Measurements from ENCODE around the gene OLFML2A.

Gene OLFML2A

GRCh38 chr9:124809211-124809610 lies 32.3 kb downstream of the OLFML2A start:
- H3K27me3 ChIP-seq (replicated peaks in 2 of 5; ENCODE audit: control insufficient read depth in 4 of 5, insufficient read depth in 5 of 5, low read length in 4 of 5), result no peaks in the 10 kb centered on the region
- CTCF ChIA-PET, result interaction anchor here (1.3 to 1.7 kb wide), 3 partner anchors 10 to 43 kb away, joined by 3 to 5 read pairs (median 3); no protein-coding TSS in a partner anchor
- DNase-seq, result no peak
- peaks cover 0 to 3% (median 0%) of the 10 kb centered on the region in 4 experiments for H3K4me1 ChIP-seq (ENCODE audit: control extremely low read depth in 1 of 4, control insufficient read depth in 4 of 4, insufficient read depth in 4 of 4, low read length in 3 of 4)
- H3K4me3 ChIP-seq (ENCODE audit: control insufficient read depth in 1 of 7, extremely low read depth in 1 of 7, insufficient read depth in 4 of 7, low read depth in 2 of 7, low read length in 6 of 7), result no peak overlapping the region
- 96% methylated on average over 6 of the region's 6 CpGs for WGBS (ENCODE audit: insufficient coverage)
- no peak overlapping the region for H3K27ac ChIP-seq (ENCODE audit: insufficient read depth in 1 of 2, low read depth in 1 of 2, low read length in 2 of 2, poor library complexity in 1 of 2, severe bottlenecking in 2 of 2)
- POLR2A ChIA-PET, result no interaction called here
- no peaks in the 10 kb centered on the region for H3K9me3 ChIP-seq (ENCODE audit: control extremely low read depth in 1 of 5, control insufficient read depth in 4 of 5, insufficient read depth in 2 of 5, low read depth in 1 of 5, low read length in 4 of 5)
- H3K36me3 ChIP-seq (ENCODE audit: control insufficient read depth in 4 of 4, insufficient read depth in 4 of 4, low read length in 3 of 4), result no peaks in the 10 kb centered on the region

- ChIA-PET CTCF (interaction anchor here (1.2 kb wide), 1 partner anchor 34 kb away, joined by 3 read pairs; no protein-coding TSS in a partner anchor), POLR2A (no interaction called here)
- DNase-seq, result no peak
- Histone ChIP-seq H3K27me3 (replicated peaks in 2 of 5; ENCODE audit: control insufficient read depth in 4 of 5, insufficient read depth in 5 of 5, low read length in 4 of 5) (no peaks in the 10 kb centered on the region), H3K27ac (ENCODE audit: insufficient read depth in 1 of 2, low read depth in 1 of 2, low read length in 2 of 2, poor library complexity in 1 of 2, severe bottlenecking in 2 of 2) (no peak overlapping the region), H3K9me3 (ENCODE audit: control extremely low read depth in 1 of 5, control insufficient read depth in 4 of 5, insufficient read depth in 2 of 5, low read depth in 1 of 5, low read length in 4 of 5) (no peaks in the 10 kb centered on the region), H3K4me1 (ENCODE audit: control extremely low read depth in 1 of 4, control insufficient read depth in 4 of 4, insufficient read depth in 4 of 4, low read length in 3 of 4) (peaks cover 0 to 3% (median 0%) of the 10 kb centered on the region in 4 experiments), H3K4me3 (ENCODE audit: control insufficient read depth in 1 of 7, extremely low read depth in 1 of 7, insufficient read depth in 4 of 7, low read depth in 2 of 7, low read length in 6 of 7) (no peak overlapping the region), H3K36me3 (ENCODE audit: control insufficient read depth in 4 of 4, insufficient read depth in 4 of 4, low read length in 3 of 4) (no peaks in the 10 kb centered on the region)
- WGBS (ENCODE audit: insufficient coverage), result 98% methylated on average over 51 of the region's 60 CpGs
These were observed 33.0 kb downstream of the OLFML2A start for GRCh38 chr9:124809741-124810500.

- Histone ChIP-seq H3K27ac (ENCODE audit: insufficient read depth in 1 of 2, low read depth in 1 of 2, low read length in 2 of 2, poor library complexity in 1 of 2, severe bottlenecking in 2 of 2) (no peak overlapping the region), H3K4me1 (ENCODE audit: control extremely low read depth in 1 of 4, control insufficient read depth in 4 of 4, insufficient read depth in 4 of 4, low read length in 3 of 4) (peaks cover 0 to 3% (median 0%) of the 10 kb centered on the region in 4 experiments), H3K27me3 (replicated peaks in 2 of 5; ENCODE audit: control insufficient read depth in 4 of 5, insufficient read depth in 5 of 5, low read length in 4 of 5) (no peaks in the 10 kb centered on the region), H3K36me3 (ENCODE audit: control insufficient read depth in 4 of 4, insufficient read depth in 4 of 4, low read length in 3 of 4) (no peaks in the 10 kb centered on the region), H3K9me3 (ENCODE audit: control extremely low read depth in 1 of 5, control insufficient read depth in 4 of 5, insufficient read depth in 2 of 5, low read depth in 1 of 5, low read length in 4 of 5) (no peaks in the 10 kb centered on the region), H3K4me3 (ENCODE audit: control insufficient read depth in 1 of 7, extremely low read depth in 1 of 7, insufficient read depth in 4 of 7, low read depth in 2 of 7, low read length in 6 of 7) (no peak overlapping the region)
- CTCF ChIA-PET, result interaction anchor here (0.6 to 1.9 kb wide), 4 partner anchors 8 to 35 kb away, joined by 3 to 4 read pairs (median 3); no protein-coding TSS in a partner anchor
- no peak for DNase-seq
- POLR2A ChIA-PET, result no interaction called here
- 93% methylated on average over 5 of the region's 12 CpGs for WGBS (ENCODE audit: insufficient coverage)
These were observed 33.9 kb downstream of the OLFML2A start for GRCh38 chr9:124810663-124811355.

GRCh38 chr9:124812441-124812876 lies 35.5 kb downstream of the OLFML2A start:
- CTCF ChIA-PET, result interaction anchor here (1.1 to 1.9 kb wide), 4 partner anchors 15 to 48 kb away, joined by 3 to 5 read pairs (median 4); partner anchors contain the start of gene WDR38
- H3K27me3 ChIP-seq (replicated peaks in 2 of 5; ENCODE audit: control insufficient read depth in 4 of 5, insufficient read depth in 5 of 5, low read length in 4 of 5), result no peaks in the 10 kb centered on the region
- H3K4me3 ChIP-seq (ENCODE audit: control insufficient read depth in 1 of 7, extremely low read depth in 1 of 7, insufficient read depth in 4 of 7, low read depth in 2 of 7, low read length in 6 of 7), result no peak overlapping the region
- POLR2A ChIA-PET, result no interaction called here
- 83% methylated on average over 1 of the region's 6 CpGs for WGBS (ENCODE audit: insufficient coverage)
- H3K36me3 ChIP-seq (ENCODE audit: control insufficient read depth in 4 of 4, insufficient read depth in 4 of 4, low read length in 3 of 4), result no peaks in the 10 kb centered on the region
- peak; percentile 19 to 73 (median 68) for DNase-seq
- H3K4me1 ChIP-seq (ENCODE audit: control extremely low read depth in 1 of 4, control insufficient read depth in 4 of 4, insufficient read depth in 4 of 4, low read length in 3 of 4), result peaks cover 0 to 3% (median 0%) of the 10 kb centered on the region in 4 experiments
- H3K27ac ChIP-seq (ENCODE audit: insufficient read depth in 1 of 2, low read depth in 1 of 2, low read length in 2 of 2, poor library complexity in 1 of 2, severe bottlenecking in 2 of 2), result no peak overlapping the region
- H3K9me3 ChIP-seq (ENCODE audit: control extremely low read depth in 1 of 5, control insufficient read depth in 4 of 5, insufficient read depth in 2 of 5, low read depth in 1 of 5, low read length in 4 of 5), result no peaks in the 10 kb centered on the region

GRCh38 chr9:124813041-124813440 lies 36.1 kb downstream of the OLFML2A start:
- Histone ChIP-seq H3K36me3 (ENCODE audit: control insufficient read depth in 4 of 4, insufficient read depth in 4 of 4, low read length in 3 of 4) (no peaks in the 10 kb centered on the region), H3K9me3 (ENCODE audit: control extremely low read depth in 1 of 5, control insufficient read depth in 4 of 5, insufficient read depth in 2 of 5, low read depth in 1 of 5, low read length in 4 of 5) (no peaks in the 10 kb centered on the region), H3K27ac (ENCODE audit: insufficient read depth in 1 of 2, low read depth in 1 of 2, low read length in 2 of 2, poor library complexity in 1 of 2, severe bottlenecking in 2 of 2) (no peak overlapping the region), H3K4me3 (ENCODE audit: control insufficient read depth in 1 of 7, extremely low read depth in 1 of 7, insufficient read depth in 4 of 7, low read depth in 2 of 7, low read length in 6 of 7) (no peak overlapping the region), H3K27me3 (replicated peaks in 2 of 5; ENCODE audit: control insufficient read depth in 4 of 5, insufficient read depth in 5 of 5, low read length in 4 of 5) (no peaks in the 10 kb centered on the region), H3K4me1 (ENCODE audit: control extremely low read depth in 1 of 4, control insufficient read depth in 4 of 4, insufficient read depth in 4 of 4, low read length in 3 of 4) (peaks cover 0 to 4% (median 0%) of the 10 kb centered on the region in 4 experiments)
- POLR2A ChIA-PET, result no interaction called here
- 100% methylated on average over 7 of the region's 7 CpGs for WGBS (ENCODE audit: insufficient coverage)
- DNase-seq, result no peak
- CTCF ChIA-PET, result interaction anchor here (0.9 kb wide), 1 partner anchor 40 kb away, joined by 3 read pairs; the partner anchor contains the start of gene WDR38

GRCh38 chr9:124813501-124814163 lies 36.7 kb downstream of the OLFML2A start:
- H3K4me3 ChIP-seq (ENCODE audit: control insufficient read depth in 1 of 7, extremely low read depth in 1 of 7, insufficient read depth in 4 of 7, low read depth in 2 of 7, low read length in 6 of 7), result no peak overlapping the region
- 95% methylated on average over 11 of the region's 11 CpGs for WGBS (ENCODE audit: insufficient coverage)
- ChIA-PET POLR2A (no interaction called here), CTCF (interaction anchor here (0.6 to 1.5 kb wide), 4 partner anchors 16 to 40 kb away, joined by 3 read pairs; partner anchors contain the start of gene WDR38)
- H3K9me3 ChIP-seq (ENCODE audit: control extremely low read depth in 1 of 5, control insufficient read depth in 4 of 5, insufficient read depth in 2 of 5, low read depth in 1 of 5, low read length in 4 of 5), result no peaks in the 10 kb centered on the region
- no peaks in the 10 kb centered on the region for H3K36me3 ChIP-seq (ENCODE audit: control insufficient read depth in 4 of 4, insufficient read depth in 4 of 4, low read length in 3 of 4)
- no peak for DNase-seq
- H3K27me3 ChIP-seq (replicated peaks in 2 of 5; ENCODE audit: control insufficient read depth in 4 of 5, insufficient read depth in 5 of 5, low read length in 4 of 5), result no peaks in the 10 kb centered on the region
- peaks cover 0 to 8% (median 1%) of the 10 kb centered on the region in 4 experiments for H3K4me1 ChIP-seq (ENCODE audit: control extremely low read depth in 1 of 4, control insufficient read depth in 4 of 4, insufficient read depth in 4 of 4, low read length in 3 of 4)
- no peak overlapping the region for H3K27ac ChIP-seq (ENCODE audit: insufficient read depth in 1 of 2, low read depth in 1 of 2, low read length in 2 of 2, poor library complexity in 1 of 2, severe bottlenecking in 2 of 2)
